Activated T-helper 1 cell treated with anti-CD3 and anti-CD28 coated beads, Interleukin-12 subunit alpha, Interleukin-12 subunit beta, Interleukin-2, Interleukin-4 antibody, amounts not matched to agents 30 ng/mL and 10 ng/mL and 1 ng/mL, durations not matched to agents 14 hours and 24 hours and 36 hours (primary cell): ENCODE results near the gene PGBD5. TPM values are rescaled to one million over a fixed set of nuclear protein-coding genes. Genes with fewer than 3 reads are reported as not detected.

Experiments
- DNase-seq: peaks from one replicate; pipeline ENCODE4 v3.0.0; 2021; ENCODE audit warnings: low spot score
- H3K27ac Mint-ChIP-seq: one replicate; pipeline ENCODE4 v1.8.0; 2021; ENCODE audit warnings: mild to moderate bottlenecking, mixed read lengths
- H3K27me3 Mint-ChIP-seq: one replicate; pipeline ENCODE4 v1.8.0; 2022; ENCODE audit warnings: mild to moderate bottlenecking, moderate library complexity, mixed read lengths; ENCODE audit not compliant: insufficient read depth
- H3K36me3 Mint-ChIP-seq: one replicate; pipeline ENCODE4 v1.8.0; 2021; ENCODE audit warnings: low read depth, mixed read lengths
- H3K4me1 Mint-ChIP-seq: one replicate; pipeline ENCODE4 v1.8.0; 2021; ENCODE audit warnings: low read depth, mixed read lengths
- H3K4me3 Mint-ChIP-seq: one replicate; pipeline ENCODE4 v1.8.0; 2021; ENCODE audit warnings: mild to moderate bottlenecking, moderate library complexity, mixed read lengths
- H3K9me3 Mint-ChIP-seq: one replicate; pipeline ENCODE4 v1.8.0; 2021; ENCODE audit warnings: mixed read lengths
- intact Hi-C: fragments of 100-400 bp; cut with micrococcal nuclease; formaldehyde crosslinking; loops from one replicate; pipeline ENCODE4 v1.15.1; 2024
- total RNA-seq: library from RNA; stranded (reverse); gene quantifications from 2 replicates; pipeline ENCODE4 v1.2.3, GENCODE V29; 2022

The PGBD5 gene
- total RNA-seq, 1 donor from 2014 or later = not detected

DNA sequence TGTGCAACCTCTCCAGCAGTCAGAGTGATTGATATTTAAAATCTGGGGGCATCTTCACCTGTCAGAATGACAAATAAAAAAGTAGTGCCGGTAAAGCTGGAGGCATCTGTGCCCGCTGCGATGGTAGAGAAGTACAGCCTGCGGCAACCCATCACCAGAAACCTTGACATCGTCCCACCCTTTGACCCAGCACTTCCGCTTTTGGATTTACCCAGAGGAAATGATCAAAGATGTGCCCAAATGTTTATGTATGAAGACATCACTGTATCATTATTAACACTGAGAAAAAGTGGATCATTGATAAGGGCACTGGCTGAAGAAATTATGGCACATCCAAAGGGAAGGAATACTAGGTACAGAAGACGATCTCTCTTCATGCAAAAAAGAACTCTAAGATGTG lies 96.0 kb downstream of the PGBD5 start:
- peaks cover 8% of the 10 kb centered on the region for H3K27me3 Mint-ChIP-seq
- no peak overlapping the region for H3K4me3 Mint-ChIP-seq
- H3K36me3 Mint-ChIP-seq = no peaks in the 10 kb centered on the region
- H3K4me1 Mint-ChIP-seq = peaks cover 12% of the 10 kb centered on the region
- no peak overlapping the region for H3K27ac Mint-ChIP-seq
- DNase-seq = no peak
- intact Hi-C loops = no loop called here
- no peaks in the 10 kb centered on the region for H3K9me3 Mint-ChIP-seq

DNA sequence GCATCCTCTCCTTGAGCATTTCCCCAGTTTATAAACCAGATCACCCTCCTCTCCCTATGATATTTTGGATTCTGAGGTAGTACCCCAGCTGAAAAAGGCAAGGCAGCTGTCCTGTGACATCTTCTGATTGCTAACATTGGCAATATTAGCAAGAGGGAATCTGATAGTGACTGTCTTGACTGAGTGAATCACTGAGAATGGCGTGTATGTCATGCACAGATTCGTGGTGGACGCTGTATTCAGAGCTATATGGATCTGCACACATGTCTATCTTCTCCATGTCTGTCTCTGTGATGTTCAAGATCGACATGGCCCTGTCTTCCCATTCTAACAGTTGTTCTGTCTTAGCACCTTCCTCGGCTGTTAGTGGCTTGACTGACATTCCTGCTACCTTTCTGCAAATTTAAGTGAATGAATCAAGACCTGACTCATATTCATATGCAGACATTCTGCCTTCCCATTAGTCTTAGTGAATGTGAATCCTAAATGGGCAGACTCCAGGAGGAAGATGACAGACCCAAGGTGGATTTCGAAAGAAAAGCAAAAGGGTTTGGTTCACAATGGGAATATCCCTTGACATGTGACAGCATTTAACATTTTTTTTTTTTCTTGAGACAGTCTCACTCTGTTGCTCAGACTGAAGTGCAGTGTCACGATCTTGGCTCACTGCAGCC lies 97.7 kb downstream of the PGBD5 start:
- Mint-ChIP-seq H3K27me3 (peaks cover 5% of the 10 kb centered on the region), H3K36me3 (no peaks in the 10 kb centered on the region), H3K9me3 (no peaks in the 10 kb centered on the region), H3K4me3 (no peak overlapping the region), H3K4me1 (peaks cover 12% of the 10 kb centered on the region), H3K27ac (no peak overlapping the region)
- intact Hi-C loops = no loop called here
- DNase-seq = no peak

DNA sequence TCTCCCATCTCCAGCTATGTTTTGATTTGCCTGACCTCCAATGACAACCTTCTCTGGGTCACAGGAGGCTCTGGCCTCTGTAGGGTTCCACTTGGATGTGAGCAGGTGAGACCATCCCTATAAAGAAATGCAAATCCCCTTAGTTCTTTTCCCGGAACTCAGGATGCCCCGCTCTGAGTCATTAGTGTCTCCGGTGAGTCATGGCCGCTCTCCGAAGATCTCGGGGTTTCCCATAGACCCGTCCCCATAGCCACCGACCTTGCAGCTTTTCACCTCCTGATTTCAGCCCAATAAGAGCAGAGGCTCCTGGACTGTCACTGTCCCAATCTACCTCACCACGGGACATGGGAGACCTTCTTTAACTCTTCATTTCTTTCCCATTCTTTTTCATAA lies 98.2 kb downstream of the PGBD5 start:
- H3K36me3 Mint-ChIP-seq = no peaks in the 10 kb centered on the region
- H3K27me3 Mint-ChIP-seq = peaks cover 5% of the 10 kb centered on the region
- H3K4me1 Mint-ChIP-seq = peaks cover 12% of the 10 kb centered on the region
- DNase-seq = peak; percentile 17
- H3K9me3 Mint-ChIP-seq = no peaks in the 10 kb centered on the region
- no peak overlapping the region for H3K4me3 Mint-ChIP-seq
- H3K27ac Mint-ChIP-seq = no peak overlapping the region
- intact Hi-C loops = no loop called here

DNA sequence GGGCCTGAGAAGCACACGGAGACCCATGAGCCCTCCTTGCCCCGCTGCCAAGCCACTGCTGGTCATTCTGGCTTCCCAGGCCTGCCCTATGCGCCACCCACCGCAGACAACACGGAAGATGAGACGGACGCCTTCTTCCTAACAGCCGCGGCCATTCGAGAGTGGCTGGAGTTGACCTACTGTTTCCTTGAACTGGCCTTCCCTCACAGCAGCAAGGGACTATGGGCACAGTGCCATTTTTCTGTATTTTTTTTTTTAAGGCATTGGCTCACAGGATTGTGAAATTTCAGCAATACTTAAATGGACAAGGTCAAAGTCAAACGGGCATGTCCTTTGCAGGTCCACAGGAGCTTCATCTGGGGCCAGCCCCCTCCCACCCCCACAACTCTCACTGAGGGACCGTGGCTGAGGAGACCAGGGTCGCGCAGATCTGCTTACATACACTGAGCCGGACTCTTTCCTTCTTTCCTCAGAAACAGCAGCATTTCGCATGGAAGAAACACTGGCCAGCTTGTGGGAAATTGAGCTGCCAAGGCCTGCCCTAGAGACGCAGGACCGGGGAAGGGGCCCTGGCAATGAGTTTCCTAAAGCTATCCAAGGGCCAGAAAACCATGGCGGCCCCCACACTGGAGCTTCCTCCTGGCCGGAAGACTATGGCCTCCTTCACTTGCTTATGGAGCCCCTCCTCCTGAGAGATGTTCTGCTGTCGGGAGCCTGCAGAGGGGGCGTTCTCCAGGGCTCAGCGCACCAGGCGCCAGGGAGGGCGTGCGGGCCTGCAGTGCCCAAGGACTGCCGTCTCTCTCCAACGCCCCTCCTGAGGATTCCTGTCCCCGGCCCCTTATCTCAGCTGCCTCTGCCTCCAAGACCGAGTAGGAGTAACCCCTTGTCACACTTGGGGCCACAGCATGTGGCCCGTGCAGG lies 98.9 kb downstream of the PGBD5 start:
- Mint-ChIP-seq H3K4me1 (peaks cover 12% of the 10 kb centered on the region), H3K27ac (no peak overlapping the region), H3K4me3 (no peak overlapping the region), H3K27me3 (peaks cover 7% of the 10 kb centered on the region), H3K9me3 (no peaks in the 10 kb centered on the region), H3K36me3 (no peaks in the 10 kb centered on the region)
- intact Hi-C loops = no loop called here
- no peak for DNase-seq

DNA sequence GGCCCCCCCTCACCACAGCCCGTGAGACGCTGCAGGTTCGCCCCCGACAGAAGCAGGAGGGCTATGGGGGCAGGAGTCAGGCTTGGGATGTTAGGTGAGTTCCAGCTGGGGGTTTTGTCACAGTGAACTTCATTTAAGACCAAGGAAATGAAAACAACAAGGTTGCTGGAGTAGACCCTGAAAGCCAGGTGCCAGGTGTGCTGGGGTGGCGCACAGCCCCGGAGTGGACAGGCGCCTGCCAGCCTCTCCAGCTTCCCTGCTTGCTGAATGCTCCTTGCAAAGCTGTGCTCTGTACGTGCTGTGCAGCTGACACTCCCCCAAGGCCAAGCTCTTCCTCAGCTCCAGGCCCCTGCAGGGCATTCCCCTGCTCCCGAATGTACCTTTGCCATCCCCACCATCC lies 102.4 kb downstream of the PGBD5 start:
- Mint-ChIP-seq H3K4me1 (peaks cover 12% of the 10 kb centered on the region), H3K4me3 (no peak overlapping the region), H3K36me3 (no peaks in the 10 kb centered on the region), H3K27ac (no peak overlapping the region), H3K9me3 (no peaks in the 10 kb centered on the region), H3K27me3 (peaks cover 7% of the 10 kb centered on the region)
- DNase-seq = no peak
- intact Hi-C loops = no loop called here

DNA sequence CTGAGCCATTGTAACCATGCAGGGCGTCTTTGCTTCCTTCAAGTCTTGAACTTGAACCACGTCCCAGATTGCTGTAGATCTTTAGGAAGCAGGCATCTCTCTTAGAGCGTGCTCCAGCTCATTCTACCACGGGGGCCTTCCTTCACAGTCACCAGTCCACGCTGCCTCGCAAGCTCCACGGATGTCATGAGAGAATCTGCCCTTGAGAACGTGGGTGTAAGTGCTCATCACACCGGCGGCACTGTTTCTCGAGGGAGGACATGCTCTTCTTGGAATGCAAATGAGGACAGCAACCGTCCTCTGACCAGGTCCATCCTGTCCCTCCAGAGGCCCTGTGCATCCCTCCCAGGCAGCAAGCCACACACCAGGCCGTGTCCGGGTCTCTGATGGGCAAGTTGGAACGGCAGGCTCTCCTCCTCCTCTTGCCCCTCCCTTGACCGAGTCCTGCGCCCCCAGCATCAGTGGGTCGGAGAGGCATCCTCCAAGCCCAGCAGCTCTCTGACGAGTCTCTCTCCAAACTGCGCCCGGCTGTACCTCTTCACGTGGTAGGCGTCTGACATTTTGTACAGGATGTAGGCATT lies 103.1 kb downstream of the PGBD5 start:
- no peaks in the 10 kb centered on the region for H3K36me3 Mint-ChIP-seq
- intact Hi-C loops = no loop called here
- no peaks in the 10 kb centered on the region for H3K9me3 Mint-ChIP-seq
- no peak overlapping the region for H3K4me3 Mint-ChIP-seq
- no peak for DNase-seq
- no peak overlapping the region for H3K27ac Mint-ChIP-seq
- peaks cover 6% of the 10 kb centered on the region for H3K4me1 Mint-ChIP-seq
- H3K27me3 Mint-ChIP-seq = peaks cover 7% of the 10 kb centered on the region

DNA sequence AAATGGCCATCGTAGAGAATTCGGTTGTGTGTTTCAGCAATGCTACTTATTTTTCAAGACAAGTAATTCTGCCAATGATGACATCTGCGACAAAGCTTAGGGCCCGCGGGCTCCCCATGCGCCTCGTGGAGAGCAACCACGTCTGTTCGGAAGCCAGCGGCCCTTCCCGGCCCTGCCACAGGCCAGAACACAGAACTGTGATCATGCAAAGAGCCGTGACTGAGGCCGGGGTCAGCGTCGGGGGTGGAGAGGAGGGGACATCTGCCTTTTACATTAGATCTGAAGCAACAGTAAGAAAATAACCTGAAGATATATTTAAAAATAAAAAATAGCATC lies 103.7 kb downstream of the PGBD5 start:
- Mint-ChIP-seq H3K36me3 (no peaks in the 10 kb centered on the region), H3K4me3 (no peak overlapping the region), H3K4me1 (no peaks in the 10 kb centered on the region), H3K27ac (no peak overlapping the region), H3K9me3 (no peaks in the 10 kb centered on the region), H3K27me3 (peaks cover 7% of the 10 kb centered on the region)
- intact Hi-C loops = no loop called here
- DNase-seq = no peak

DNA sequence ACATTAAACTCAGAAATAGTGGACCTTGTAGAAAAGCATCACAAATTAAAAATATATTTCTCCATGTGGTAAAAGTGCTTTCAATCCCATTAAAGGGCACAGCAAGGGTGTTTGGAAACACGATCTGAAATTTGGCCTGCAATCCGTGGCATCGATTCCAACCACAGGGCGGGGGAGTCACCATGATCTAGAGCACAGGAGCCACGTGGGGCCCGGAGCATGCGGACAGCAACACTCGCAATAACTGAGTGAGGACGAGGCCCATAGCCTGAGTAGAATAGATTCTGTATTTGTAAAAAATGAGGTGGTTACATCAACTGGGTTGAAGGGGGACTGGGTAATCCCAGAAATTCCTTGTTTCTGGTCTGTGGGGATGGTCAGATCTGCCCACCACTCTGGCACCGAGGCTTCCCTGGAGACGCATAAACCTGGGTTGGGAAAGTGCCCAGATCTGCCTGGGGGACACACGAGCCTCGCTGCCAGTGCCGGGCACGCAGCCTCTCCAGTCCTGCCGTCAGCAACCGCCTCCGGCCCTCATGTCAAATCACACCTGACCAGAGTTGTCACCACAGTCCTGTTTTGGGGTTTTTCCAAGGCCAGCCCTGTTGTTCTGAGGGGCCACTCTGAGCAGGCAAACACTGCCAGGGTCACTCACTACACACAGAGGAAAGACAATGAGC lies 104.3 kb downstream of the PGBD5 start:
- no peaks in the 10 kb centered on the region for H3K9me3 Mint-ChIP-seq
- intact Hi-C loops = no loop called here
- H3K27me3 Mint-ChIP-seq = peaks cover 7% of the 10 kb centered on the region
- H3K4me1 Mint-ChIP-seq = no peaks in the 10 kb centered on the region
- H3K36me3 Mint-ChIP-seq = no peaks in the 10 kb centered on the region
- H3K4me3 Mint-ChIP-seq = no peak overlapping the region
- DNase-seq = no peak
- no peak overlapping the region for H3K27ac Mint-ChIP-seq

DNA sequence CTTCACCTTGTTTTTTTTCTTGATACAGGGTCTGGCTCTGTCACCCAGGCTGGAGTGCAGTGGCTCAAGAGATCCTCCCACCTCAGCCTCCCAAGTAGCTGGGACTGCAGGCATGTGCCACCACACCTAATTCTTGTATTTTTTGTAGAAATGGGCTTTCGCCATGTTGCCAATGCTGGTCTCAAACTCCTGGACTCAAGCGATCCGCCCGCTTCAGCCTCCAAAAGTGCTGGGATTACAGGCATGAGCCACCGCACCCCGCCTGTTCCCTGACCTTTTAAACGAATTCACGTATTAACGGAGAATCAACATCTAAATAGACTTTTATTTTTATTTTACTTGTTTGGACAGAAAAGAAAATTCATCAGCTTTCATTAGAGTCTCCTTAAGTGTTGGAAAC lies 104.8 kb downstream of the PGBD5 start:
- Mint-ChIP-seq H3K9me3 (no peaks in the 10 kb centered on the region), H3K27ac (no peak overlapping the region), H3K4me3 (no peak overlapping the region), H3K4me1 (no peaks in the 10 kb centered on the region), H3K27me3 (peaks cover 7% of the 10 kb centered on the region), H3K36me3 (no peaks in the 10 kb centered on the region)
- intact Hi-C loops = no loop called here
- DNase-seq = no peak

DNA sequence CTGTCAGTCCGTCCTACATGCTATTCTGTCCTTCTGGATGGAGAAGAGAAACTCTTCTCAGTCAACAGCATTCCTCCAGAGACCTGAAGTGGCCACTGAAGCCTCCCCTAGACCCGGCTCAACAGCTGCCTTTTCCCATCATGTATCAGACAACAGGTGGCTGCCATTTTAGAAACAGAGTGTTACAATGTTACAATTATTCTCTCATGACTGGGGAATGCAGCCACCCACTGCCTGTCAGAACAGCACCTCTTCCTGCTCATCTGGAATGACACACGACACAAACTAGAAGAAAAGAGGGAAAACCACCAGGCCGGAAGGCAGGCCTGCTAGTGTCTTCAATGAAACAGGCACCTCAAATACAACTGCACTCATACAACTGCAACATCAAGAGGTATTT lies 105.3 kb downstream of the PGBD5 start:
- H3K27me3 Mint-ChIP-seq = peaks cover 5% of the 10 kb centered on the region
- intact Hi-C loops = no loop called here
- no peak overlapping the region for H3K27ac Mint-ChIP-seq

DNA sequence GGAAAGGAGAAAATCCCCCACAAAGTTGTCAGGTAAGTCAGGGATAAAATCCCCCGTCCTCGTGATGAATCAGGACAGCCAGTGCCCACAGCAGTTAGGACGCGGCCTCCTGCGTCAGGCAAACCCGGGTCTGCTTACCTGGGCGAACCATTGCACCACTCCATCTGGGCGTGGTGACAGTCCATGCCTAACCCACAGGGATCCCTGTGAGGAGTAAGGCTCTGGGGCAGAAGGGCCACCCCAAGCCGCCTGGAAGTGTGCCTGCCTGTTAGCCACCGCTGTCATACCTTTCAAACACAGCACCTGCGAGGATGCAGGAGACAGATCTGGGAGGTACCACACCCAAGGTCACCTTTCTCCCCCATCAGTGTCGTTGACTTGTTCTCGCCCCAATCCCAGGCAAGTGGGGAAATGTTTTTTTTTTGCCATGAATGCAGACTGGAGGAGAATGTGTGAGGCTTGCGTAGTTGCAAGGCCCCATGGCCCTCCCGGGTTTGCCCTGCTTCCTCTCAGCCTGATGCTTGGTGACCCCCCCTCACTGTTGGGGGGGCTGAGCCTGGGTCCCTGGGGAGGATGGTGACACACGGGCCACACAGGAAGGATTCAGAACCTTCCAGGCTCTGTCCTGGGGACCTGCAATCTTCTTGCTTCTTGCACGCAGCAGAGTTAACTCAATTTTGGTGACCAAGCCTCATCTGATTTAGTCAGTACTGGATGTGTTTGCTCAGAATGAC lies 107.0 kb downstream of the PGBD5 start:
- intact Hi-C loops = loop anchor here (10.0 kb wide), 1 partner anchor 464 kb away; no protein-coding TSS in a partner anchor
- H3K36me3 Mint-ChIP-seq = no peaks in the 10 kb centered on the region

More for the DNA sequence above, 105.3 kb downstream of the PGBD5 start:
- no peaks in the 10 kb centered on the region for H3K4me1 Mint-ChIP-seq
- H3K36me3 Mint-ChIP-seq = no peaks in the 10 kb centered on the region
- no peak overlapping the region for H3K4me3 Mint-ChIP-seq
- no peak for DNase-seq
- no peaks in the 10 kb centered on the region for H3K9me3 Mint-ChIP-seq

More for the DNA sequence above, 107.0 kb downstream of the PGBD5 start:
- Mint-ChIP-seq H3K27me3 (peaks cover 6% of the 10 kb centered on the region), H3K9me3 (no peaks in the 10 kb centered on the region), H3K4me1 (no peaks in the 10 kb centered on the region), H3K4me3 (no peak overlapping the region), H3K27ac (no peak overlapping the region)
- no peak for DNase-seq
